IMR-90 (cell line): Measurements from ENCODE around the gene XRN2. TPM values are rescaled to one million over a fixed set of nuclear protein-coding genes. Genes with fewer than 3 reads are reported as not detected.
A peak's percentile ranks its signal among the peaks of the same experiment; 100 is the strongest.

Experiments used
- ATAC-seq: fragments of 200-7000 bp; cut with Tn5 transposase; 2 replicates; pipeline ENCODE4 v1.9.1; 2020; ENCODE audit warnings: low read depth, mild to moderate bottlenecking, moderate library complexity
- BruUV-seq: library from RNA; stranded (reverse); fragments of 400-500 nt; replicated peaks from 2 replicates; lab custom pipeline; 2021; lab: Mats Ljungman, UMichigan
- CTCF ChIA-PET: fragments of 300-600 bp; formaldehyde crosslinking; extraction: SDS; loops from one replicate; lab custom pipeline; 2021; ENCODE audit warnings: antibody characterized with exemption; lab: Yijun Ruan, JAX
- POLR2A ChIA-PET: fragments of 300-600 bp; sonication (Branson Sonifier 250); formaldehyde crosslinking; loops from one replicate; lab custom pipeline; 2022; ENCODE audit warnings: antibody characterized with exemption; ENCODE audit not compliant: unreplicated experiment; lab: Charles Lee
- DNase-seq: peaks from one replicate; pipeline ENCODE4 v3.0.0; 2013
- H2AFZ ChIP-seq: replicated peaks from 2 replicates; pipeline ENCODE3; 2013; ENCODE audit warnings: low read length, mild to moderate bottlenecking; ENCODE audit not compliant: poor library complexity
- H2AK5ac ChIP-seq: 2 replicates; pipeline ENCODE4 v1.6.1; 2013; ENCODE audit warnings: low read depth, low read length, inconsistent platforms
- H2AK9ac ChIP-seq: replicated peaks from 2 replicates; pipeline ENCODE3; 2013; ENCODE audit warnings: mild to moderate bottlenecking, low read depth, low read length, moderate library complexity; ENCODE audit not compliant: poor library complexity
- H2BK120ac ChIP-seq: 2 replicates; pipeline ENCODE4 v1.6.1; 2013; ENCODE audit warnings: low read depth, low read length, inconsistent platforms
- H2BK15ac ChIP-seq: 3 replicates; pipeline ENCODE4 v1.6.1; 2013; ENCODE audit warnings: low read depth, low read length, inconsistent platforms
- H2BK20ac ChIP-seq: 2 replicates; pipeline ENCODE4 v1.6.1; 2013; ENCODE audit warnings: low read depth, mild to moderate bottlenecking, inconsistent platforms, low read length, moderate library complexity
- H2BK5ac ChIP-seq: 2 replicates; pipeline ENCODE4 v1.6.1; 2013; ENCODE audit warnings: mild to moderate bottlenecking, low read depth, low read length, inconsistent platforms; ENCODE audit not compliant: poor library complexity, severe bottlenecking
- H3K14ac ChIP-seq: replicated peaks from 2 replicates; pipeline ENCODE4 v1.6.1; 2013; ENCODE audit warnings: low read depth, low read length, inconsistent platforms
- H3K18ac ChIP-seq: 2 replicates; pipeline ENCODE4 v1.6.1; 2013; ENCODE audit warnings: low read depth, low read length, control low read depth
- H3K23ac ChIP-seq: 2 replicates; pipeline ENCODE4 v1.6.1; 2013; ENCODE audit warnings: low read depth, low read length, inconsistent platforms
- H3K27ac ChIP-seq: 2 replicates; pipeline ENCODE4 v1.5.1; 2013; ENCODE audit warnings: mild to moderate bottlenecking, control low read depth, low read length; ENCODE audit not compliant: insufficient read depth
- H3K27me3 ChIP-seq: 2 replicates; pipeline ENCODE4 v1.6.1; 2013; ENCODE audit warnings: low read length; ENCODE audit not compliant: control insufficient read depth, insufficient read depth
- H3K36me3 ChIP-seq: 2 replicates; pipeline ENCODE4 v1.6.1; 2013; ENCODE audit warnings: low read length, mixed read lengths; ENCODE audit not compliant: control insufficient read depth, insufficient read depth
- H3K4ac ChIP-seq: 2 replicates; pipeline ENCODE4 v1.6.1; 2013; ENCODE audit warnings: low read depth, low read length, inconsistent platforms
- H3K4me1 ChIP-seq: 2 replicates; pipeline ENCODE4 v1.6.1; 2013; ENCODE audit warnings: low read length, mixed read lengths; ENCODE audit not compliant: control insufficient read depth, insufficient read depth
- H3K4me2 ChIP-seq: 2 replicates; pipeline ENCODE4 v1.6.1; 2013; ENCODE audit warnings: low read depth, mild to moderate bottlenecking, control low read depth, low read length, moderate library complexity
- H3K4me3 ChIP-seq: 2 replicates; pipeline ENCODE4 v1.5.1; 2013; ENCODE audit warnings: low read depth, mild to moderate bottlenecking, control low read depth, low read length, moderate library complexity; ENCODE audit not compliant: insufficient read depth
- H3K56ac ChIP-seq: 2 replicates; pipeline ENCODE4 v1.6.1; 2013; ENCODE audit warnings: low read length, inconsistent platforms; ENCODE audit not compliant: insufficient read depth; ENCODE audit errors: extremely low read depth
- H3K79me1 ChIP-seq, 2 experiments: 2 replicates each; pipeline ENCODE4 v1.6.1; 2013; ENCODE audit warnings: low read length in 2 of 2, inconsistent platforms in 1 of 2, low read depth in 1 of 2
- H3K9ac ChIP-seq: 2 replicates; pipeline ENCODE4 v1.6.1; 2013; ENCODE audit warnings: low read depth, low read length, control low read depth
- H3K9me1 ChIP-seq: 2 replicates; pipeline ENCODE4 v1.6.1; 2013; ENCODE audit warnings: low read length, inconsistent platforms; ENCODE audit not compliant: insufficient read depth
- H3K9me3 ChIP-seq: 2 replicates; pipeline ENCODE4 v1.6.1; 2013; ENCODE audit warnings: low read length; ENCODE audit not compliant: control insufficient read depth, insufficient read depth
- H4K20me1 ChIP-seq: 2 replicates; pipeline ENCODE4 v1.6.1; 2013; ENCODE audit warnings: low read length, inconsistent platforms; ENCODE audit not compliant: insufficient read depth
- H4K5ac ChIP-seq: 2 replicates; pipeline ENCODE4 v1.6.1; 2013; ENCODE audit warnings: mild to moderate bottlenecking, low read depth, low read length, control low read depth
- H4K8ac ChIP-seq, 2 experiments: 2 replicates each; pipeline ENCODE4 v1.6.1; 2013; ENCODE audit warnings: low read depth in 2 of 2, low read length in 2 of 2, control low read depth in 1 of 2, inconsistent platforms in 1 of 2
- H4K91ac ChIP-seq: 2 replicates; pipeline ENCODE4 v1.6.1; 2013; ENCODE audit warnings: low read depth, low read length, inconsistent platforms; ENCODE audit not compliant: insufficient read depth
- BHLHE40 ChIP-seq: fragments of 150-350 bp; IDR thresholded peaks from 2 replicates; pipeline ENCODE4 v1.6.1; 2016; ENCODE audit warnings: mild to moderate bottlenecking, low read depth, low read length
- CEBPB ChIP-seq: IDR thresholded peaks from 2 replicates; pipeline ENCODE4 v1.6.1; 2012; ENCODE audit warnings: low read depth, low read length, improper control_type of control experiment
- CHD1 ChIP-seq: IDR thresholded peaks from 2 replicates; pipeline ENCODE4 v1.6.1; 2012; ENCODE audit warnings: low read depth, low read length, improper control_type of control experiment
- CTCF ChIP-seq: conservative IDR thresholded peaks from 2 replicates; pipeline ENCODE4 v1.5.1; 2012; ENCODE audit warnings: mild to moderate bottlenecking, low read depth, low read length, improper control_type of control experiment
- FOS ChIP-seq: fragments of 150-350 bp; IDR thresholded peaks from 2 replicates; pipeline ENCODE4 v1.6.1; 2016; ENCODE audit warnings: low read depth, low read length
- MAFK ChIP-seq: IDR thresholded peaks from 2 replicates; pipeline ENCODE4 v1.6.1; 2012; ENCODE audit warnings: low read depth, low read length, improper control_type of control experiment
- MAZ ChIP-seq: IDR thresholded peaks from 2 replicates; pipeline ENCODE4 v1.6.1; 2012; ENCODE audit warnings: low read depth, mild to moderate bottlenecking, low read length, improper control_type of control experiment, moderate library complexity, borderline replicate concordance
- MXI1 ChIP-seq: IDR thresholded peaks from 2 replicates; pipeline ENCODE4 v1.6.1; 2012; ENCODE audit warnings: low read depth, mild to moderate bottlenecking, low read length, moderate library complexity, borderline replicate concordance
- NFE2L2 ChIP-seq: fragments of 150-350 bp; IDR thresholded peaks from 2 replicates; pipeline ENCODE4 v1.6.1; 2016; ENCODE audit warnings: low read depth, mild to moderate bottlenecking, low read length
- POLR2A ChIP-seq: IDR thresholded peaks from 2 replicates; pipeline ENCODE4 v1.6.1; 2012; ENCODE audit warnings: mild to moderate bottlenecking, low read depth, low read length
- RAD21 ChIP-seq: IDR thresholded peaks from 2 replicates; pipeline ENCODE4 v1.6.1; 2012; ENCODE audit warnings: low read length, improper control_type of control experiment
- RFX5 ChIP-seq: IDR thresholded peaks from 2 replicates; pipeline ENCODE4 v1.8.0; 2012; ENCODE audit warnings: low read depth, mild to moderate bottlenecking, low read length, moderate library complexity
- SMC3 ChIP-seq: fragments of 150-350 bp; IDR thresholded peaks from 2 replicates; pipeline ENCODE4 v1.6.1; 2016; ENCODE audit warnings: low read depth, mild to moderate bottlenecking, antibody characterized with exemption, low read length, moderate library complexity
- USF2 ChIP-seq: fragments of 150-350 bp; IDR thresholded peaks from 2 replicates; pipeline ENCODE4 v1.6.1; 2017; ENCODE audit warnings: mild to moderate bottlenecking, antibody characterized with exemption, low read length, low read depth
- WGBS, 2 experiments: methylation state at CpG; one replicate each; pipeline versions ENCODE4 v1.1.5 to v1.1.7; 2013; ENCODE audit warnings: missing lambda C conversion rate in 2 of 2; ENCODE audit not compliant: insufficient read length in 1 of 2; ENCODE audit errors: extremely low coverage in 2 of 2; 5-methylcytosine and 5-hydroxymethylcytosine counted together
- dilution Hi-C: fragments of 300-500 bp; cut with HindIII; formaldehyde crosslinking; loops from one replicate; pipeline ENCODE4 v1.14.3; 2018; ENCODE audit warnings: low sequenced_read_pairs; ENCODE audit not compliant: unreplicated experiment
- in situ Hi-C: fragments of 300-500 bp; cut with MboI; formaldehyde crosslinking; loops from 3 replicates; pipeline ENCODE4 v1.14.3; 2019; ENCODE audit warnings: low sequenced_read_pairs, inconsistent platforms, mixed read lengths
- intact Hi-C: fragments of 100-400 bp; cut with micrococcal nuclease; formaldehyde crosslinking; loops from 2 replicates; pipeline ENCODE4 v1.10.0; 2022
- polyA plus RNA-seq, 3 experiments: library from polyadenylated mRNA; depleted of rRNA; stranded (reverse); fragments of >200 nt; gene quantifications; 2 replicates each; pipeline ENCODE4 v1.2.3, GENCODE V29; 2012; ENCODE audit warnings: low replicate concordance in 1 of 3
- total RNA-seq: library from RNA; depleted of rRNA; stranded (reverse); fragments of >200 nt; gene quantifications from 2 replicates; pipeline ENCODE4 v1.2.3, GENCODE V29; 2012
- TF ChIP-seq, protein P1 (sequence below): fragments of 150-350 bp; IDR thresholded peaks from 2 replicates; pipeline ENCODE4 v1.6.1; 2016; ENCODE audit warnings: low read depth, mild to moderate bottlenecking, low read length, moderate library complexity, borderline replicate concordance

The XRN2 gene
- total and polyA plus RNA-seq, 2 of the 4 experiments (the other 2 are of a cell fraction), result 58.1 to 70.8 TPM

DNA sequence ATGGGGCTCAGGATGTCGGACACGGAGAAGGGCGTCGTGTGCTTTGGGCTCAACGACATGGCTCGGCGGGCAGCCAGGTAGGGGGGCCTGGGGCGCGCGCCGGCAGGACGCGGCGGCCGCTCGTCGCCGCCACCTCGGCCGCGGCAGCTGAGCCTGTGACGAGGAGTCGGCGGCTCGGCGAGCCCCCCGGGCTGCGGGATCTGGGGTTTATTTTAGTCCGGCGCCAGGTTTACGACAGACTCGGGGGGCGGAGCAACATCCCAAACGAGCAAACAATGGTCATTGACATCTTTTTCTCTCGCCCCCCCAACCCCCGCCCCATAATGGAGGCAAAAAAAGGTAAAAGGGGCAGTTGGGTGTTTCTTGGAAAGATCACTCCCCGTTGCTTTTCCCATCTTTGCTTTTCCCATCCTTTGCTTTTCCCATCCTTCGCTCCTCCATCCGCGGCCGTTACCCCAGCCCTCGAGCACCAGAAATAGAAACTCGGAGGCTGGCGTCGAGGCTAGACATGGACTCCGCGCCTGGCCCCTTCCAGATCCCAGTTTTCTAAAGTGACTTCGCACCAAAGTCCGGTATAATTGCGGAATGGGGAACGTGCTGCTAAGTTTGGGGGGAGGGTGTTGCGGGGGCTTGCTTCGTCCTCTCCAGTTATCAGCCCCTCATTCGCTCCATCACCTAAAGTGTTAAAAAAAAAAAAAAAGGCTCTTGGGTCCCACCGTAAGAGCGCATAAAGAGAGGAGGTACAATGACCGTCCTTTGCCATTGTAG, 94.4 kb downstream of the XRN2 start, which contains the start of gene NKX2-4:
Gene NKX2-4 (minus strand): TSS at position 186 of the 768 bp plus-strand sequence. CDS start 127 bp downstream, at position 59.
- DNase-seq, result no peak
- no peak within 1 kb of the TSS for H3K4me2 ChIP-seq
- TF ChIP-seq POLR2A, result no peak
- no peak for TF ChIP-seq RFX5
- TF ChIP-seq MAZ, result no peak
- no peak for TF ChIP-seq MXI1
- TF ChIP-seq CEBPB, result no peak
- TF ChIP-seq CHD1, result no peak
- TF ChIP-seq FOS, result no peak
- TF ChIP-seq BHLHE40, result no peak
- TF ChIP-seq SMC3, result no peak
- TF ChIP-seq, protein P1, sequence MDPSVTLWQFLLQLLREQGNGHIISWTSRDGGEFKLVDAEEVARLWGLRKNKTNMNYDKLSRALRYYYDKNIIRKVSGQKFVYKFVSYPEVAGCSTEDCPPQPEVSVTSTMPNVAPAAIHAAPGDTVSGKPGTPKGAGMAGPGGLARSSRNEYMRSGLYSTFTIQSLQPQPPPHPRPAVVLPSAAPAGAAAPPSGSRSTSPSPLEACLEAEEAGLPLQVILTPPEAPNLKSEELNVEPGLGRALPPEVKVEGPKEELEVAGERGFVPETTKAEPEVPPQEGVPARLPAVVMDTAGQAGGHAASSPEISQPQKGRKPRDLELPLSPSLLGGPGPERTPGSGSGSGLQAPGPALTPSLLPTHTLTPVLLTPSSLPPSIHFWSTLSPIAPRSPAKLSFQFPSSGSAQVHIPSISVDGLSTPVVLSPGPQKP, result no peak
- TF ChIP-seq MAFK, result no peak
- no peak for TF ChIP-seq NFE2L2
- TF ChIP-seq USF2, result no peak
- no peak for TF ChIP-seq CTCF
- TF ChIP-seq RAD21, result no peak

More for the DNA sequence above, 94.4 kb downstream of the XRN2 start, which contains the start of gene NKX2-4:
- POLR2A ChIA-PET, result no interaction called here
- Histone ChIP-seq H2BK15ac (no peak within 1 kb of the TSS), H3K18ac (no peak within 1 kb of the TSS), H4K5ac (no peak within 1 kb of the TSS), H3K56ac (no peak within 1 kb of the TSS), H2BK5ac (no peak within 1 kb of the TSS), H4K20me1 (no peaks in the 10 kb centered on the region), H3K79me1 (no peaks in the 10 kb centered on the region), H3K9me1 (no peaks in the 10 kb centered on the region), H3K4ac (no peak within 1 kb of the TSS), H2BK120ac (no peak within 1 kb of the TSS), H3K9ac (no peak within 1 kb of the TSS), H2AK5ac (no peak within 1 kb of the TSS), H2AFZ (peak within 1 kb of the TSS; percentile 77), H3K27me3 (peaks cover 72% of the 10 kb centered on the region), H3K23ac (no peak within 1 kb of the TSS), H4K8ac (no peak within 1 kb of the TSS), H3K4me3 (no peak within 1 kb of the TSS), H2AK9ac (peak within 1 kb of the TSS; percentile 57), H3K9me3 (peaks cover 16% of the 10 kb centered on the region), H3K27ac (no peak within 1 kb of the TSS), H3K4me1 (peaks cover 2% of the 10 kb centered on the region; the same call in 1 of the 2 replicates), H2BK20ac (no peak within 1 kb of the TSS), H3K36me3 (no peaks in the 10 kb centered on the region), H4K91ac (no peak within 1 kb of the TSS), H3K14ac (no peak within 1 kb of the TSS)
- WGBS, 2 experiments, result 18% methylated on average over 2 of the region's 57 CpGs; no CpG with 5 or more reads in 1 of the 2 experiments
- no TSS peak for BruUV-seq
- intact Hi-C loops (loop anchor here (10.0 kb wide), 1 partner anchor 163 kb away; no protein-coding TSS in a partner anchor), dilution Hi-C loops (no loop called here), in situ Hi-C loops (no loop called here)
- no peak for ATAC-seq
- CTCF ChIA-PET, result interaction anchor here (1.0 kb wide), 1 partner anchor 62 kb away, joined by 3 read pairs; no protein-coding TSS in a partner anchor
